H9 (cell line): ENCODE results near the gene DNAJC1. TPM values are rescaled to one million over a fixed set of nuclear protein-coding genes. Genes with fewer than 3 reads are reported as not detected.

ENCODE experiments used
- DNase-seq: peaks from one replicate; pipeline ENCODE4 v3.0.0-alpha.2; 2017
- H2AFZ ChIP-seq: one replicate; pipeline ENCODE4 v1.6.1; 2013; ENCODE audit warnings: mild to moderate bottlenecking, low read length, control low read depth, moderate library complexity
- H2AK5ac ChIP-seq: 2 replicates; pipeline ENCODE4 v1.6.1; 2013; ENCODE audit warnings: low read length, control low read depth, mixed read lengths; ENCODE audit not compliant: insufficient read length
- H2BK120ac ChIP-seq: one replicate; pipeline ENCODE4 v1.6.1; 2013; ENCODE audit warnings: low read depth, mild to moderate bottlenecking, low read length, control low read depth, inconsistent platforms; ENCODE audit not compliant: poor library complexity, severe bottlenecking
- H2BK12ac ChIP-seq: 2 replicates; pipeline ENCODE4 v1.6.1; 2013; ENCODE audit warnings: low read length, control low read depth, mixed read lengths, low read depth; ENCODE audit not compliant: insufficient read length
- H2BK15ac ChIP-seq: 2 replicates; pipeline ENCODE4 v1.6.1; 2013; ENCODE audit warnings: low read depth, low read length, control low read depth
- H2BK20ac ChIP-seq: one replicate; pipeline ENCODE4 v1.6.1; 2013; ENCODE audit warnings: low read depth, mild to moderate bottlenecking, low read length, control low read depth, inconsistent platforms; ENCODE audit not compliant: poor library complexity, severe bottlenecking
- H2BK5ac ChIP-seq: 2 replicates; pipeline ENCODE4 v1.6.1; 2013; ENCODE audit warnings: low read length, control low read depth, mixed read lengths; ENCODE audit not compliant: insufficient read length
- H3K14ac ChIP-seq: 2 replicates; pipeline ENCODE4 v1.6.1; 2013; ENCODE audit warnings: low read length, control low read depth; ENCODE audit not compliant: insufficient read depth
- H3K18ac ChIP-seq: 2 replicates; pipeline ENCODE4 v1.6.1; 2013; ENCODE audit warnings: low read depth, mild to moderate bottlenecking, mixed read lengths, low read length, control low read depth; ENCODE audit not compliant: insufficient read length
- H3K23ac ChIP-seq: 2 replicates; pipeline ENCODE4 v1.6.1; 2013; ENCODE audit warnings: low read length, control low read depth, mixed read lengths, low read depth; ENCODE audit not compliant: insufficient read length
- H3K23me2 ChIP-seq: 2 replicates; pipeline ENCODE4 v1.6.1; 2013; ENCODE audit warnings: low read depth, mild to moderate bottlenecking, mixed read lengths, low read length, control low read depth; ENCODE audit not compliant: insufficient read length, poor library complexity, severe bottlenecking
- H3K27ac ChIP-seq: 2 replicates; pipeline ENCODE4 v1.5.1; 2013; ENCODE audit warnings: low read length, control low read depth, mixed read lengths, low read depth; ENCODE audit not compliant: insufficient read length
- H3K27me3 ChIP-seq: 2 replicates; pipeline ENCODE4 v1.6.1; 2013; ENCODE audit warnings: low read length, control low read depth, inconsistent platforms; ENCODE audit not compliant: insufficient read depth
- H3K4ac ChIP-seq: 2 replicates; pipeline ENCODE4 v1.6.1; 2013; ENCODE audit warnings: low read depth, mild to moderate bottlenecking, control low read depth, inconsistent platforms, low read length, moderate library complexity
- H3K4me1 ChIP-seq: 2 replicates; pipeline ENCODE4 v1.6.1; 2013; ENCODE audit warnings: low read length, control low read depth, inconsistent platforms; ENCODE audit not compliant: insufficient read depth
- H3K4me2 ChIP-seq: 2 replicates; pipeline ENCODE4 v1.6.1; 2013; ENCODE audit warnings: low read length, control low read depth, mixed read lengths; ENCODE audit not compliant: insufficient read length, insufficient read depth
- H3K56ac ChIP-seq: 2 replicates; pipeline ENCODE4 v1.6.1; 2013; ENCODE audit warnings: low read depth, mild to moderate bottlenecking, mixed read lengths, low read length, control low read depth; ENCODE audit not compliant: insufficient read length
- H3K79me1 ChIP-seq: 2 replicates; pipeline ENCODE4 v1.6.1; 2013; ENCODE audit warnings: low read depth, mild to moderate bottlenecking, moderate library complexity, low read length, control low read depth, inconsistent platforms; ENCODE audit not compliant: insufficient read depth, poor library complexity, severe bottlenecking
- H3K79me2 ChIP-seq: 2 replicates; pipeline ENCODE4 v1.6.1; 2013; ENCODE audit warnings: low read length, control low read depth, inconsistent platforms; ENCODE audit not compliant: insufficient read depth
- H3K9ac ChIP-seq: 2 replicates; pipeline ENCODE4 v1.6.1; 2013; ENCODE audit warnings: low read length, control low read depth, mixed read lengths; ENCODE audit not compliant: insufficient read length; ENCODE audit errors: extremely low read depth
- H3K9me3 ChIP-seq: one replicate; pipeline ENCODE4 v1.6.1; 2013; ENCODE audit warnings: low read depth, low read length, inconsistent platforms; ENCODE audit not compliant: control insufficient read depth
- H3T11ph ChIP-seq: one replicate; pipeline ENCODE4 v1.6.1; 2013; ENCODE audit warnings: mild to moderate bottlenecking, low read length, control low read depth, inconsistent platforms
- H4K20me1 ChIP-seq: one replicate; pipeline ENCODE4 v1.6.1; 2013; ENCODE audit not compliant: control insufficient read depth, insufficient read length, insufficient read depth
- H4K5ac ChIP-seq: 2 replicates; pipeline ENCODE4 v1.6.1; 2013; ENCODE audit warnings: low read depth, mild to moderate bottlenecking, mixed read lengths, low read length, control low read depth; ENCODE audit not compliant: insufficient read length
- H4K8ac ChIP-seq: replicated peaks from 2 replicates; pipeline ENCODE4 v1.6.1; 2013; ENCODE audit warnings: low read length, control low read depth, mixed read lengths, low read depth; ENCODE audit not compliant: insufficient read length
- H4K91ac ChIP-seq: 2 replicates; pipeline ENCODE4 v1.6.1; 2013; ENCODE audit warnings: low read depth, mild to moderate bottlenecking, moderate library complexity, mixed read lengths, low read length, control low read depth; ENCODE audit not compliant: insufficient read length
- H3K27ac Mint-ChIP-seq, 3 experiments: 2 replicates in 2 of 3; 3 replicates in 1 of 3; pipeline ENCODE4 v1.8.0; 2020 to 2021; ENCODE audit warnings: mixed read lengths in 3 of 3, mild to moderate bottlenecking in 1 of 3, moderate library complexity in 1 of 3
- H3K27me3 Mint-ChIP-seq: 2 replicates; pipeline ENCODE4 v1.8.0; 2021; ENCODE audit warnings: low read depth, mild to moderate bottlenecking, moderate library complexity, mixed read lengths
- H3K36me3 Mint-ChIP-seq, 3 experiments: 2 replicates in 2 of 3; 3 replicates in 1 of 3; pipeline ENCODE4 v1.8.0; 2020 to 2021; ENCODE audit warnings: low read depth in 3 of 3, mixed read lengths in 3 of 3; ENCODE audit not compliant: insufficient read depth in 1 of 3
- H3K4me1 Mint-ChIP-seq, 2 experiments: 2 replicates each; pipeline ENCODE4 v1.8.0; 2020; ENCODE audit warnings: mixed read lengths in 2 of 2
- H3K4me3 Mint-ChIP-seq, 2 experiments: 2 replicates in 1 of 2; 3 replicates in 1 of 2; pipeline ENCODE4 v1.8.0; 2020 to 2021; ENCODE audit warnings: mild to moderate bottlenecking in 2 of 2, mixed read lengths in 2 of 2, moderate library complexity in 1 of 2
- H3K9me3 Mint-ChIP-seq, 2 experiments: 2 replicates in 1 of 2; 3 replicates in 1 of 2; pipeline ENCODE4 v1.8.0; 2020; ENCODE audit warnings: mild to moderate bottlenecking in 2 of 2, mixed read lengths in 2 of 2, moderate library complexity in 1 of 2
- CTCF ChIP-seq: fragments of 200-600 bp; sonication (generic); conservative IDR thresholded peaks from 3 replicates; pipeline ENCODE4 v1.8.0; 2021; ENCODE audit warnings: antibody characterized with exemption, mild to moderate bottlenecking
- WGBS: extraction: QIAGEN DNeasy Blood & Tissue Kit; methylation state at CpG from one replicate; pipeline ENCODE4 v1.1.7; 2013; ENCODE audit warnings: missing lambda C conversion rate, low lambda C conversion rate, mixed read lengths; ENCODE audit not compliant: insufficient read length; ENCODE audit errors: extremely low coverage; 5-methylcytosine and 5-hydroxymethylcytosine counted together
- total RNA-seq: library from RNA; stranded (reverse); gene quantifications from 2 replicates; pipeline ENCODE4 v1.2.1, GENCODE V29; 2021

The DNAJC1 gene
- total RNA-seq, 1 experiment from 2014 or later, result 11.2 TPM

DNA sequence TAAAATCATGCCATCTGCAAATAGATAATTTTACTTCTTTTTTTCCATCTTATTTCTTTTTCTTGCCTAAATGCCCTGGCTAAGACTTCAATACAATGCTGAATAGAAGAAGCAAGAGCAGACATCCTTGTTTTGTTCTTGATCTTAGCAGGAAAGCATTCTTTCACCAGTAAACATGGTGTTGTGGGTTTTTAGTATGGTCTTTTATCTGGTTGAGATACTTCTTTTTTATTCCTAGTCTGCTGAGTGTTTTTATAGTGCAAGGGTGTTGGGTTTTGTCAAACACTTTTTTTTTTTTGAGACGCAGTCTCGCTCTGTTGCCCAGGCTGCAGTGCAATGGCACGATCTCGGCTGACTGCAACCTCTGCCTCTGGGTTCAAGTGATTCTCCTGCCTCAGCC is 232.3 kb downstream of the DNAJC1 start:
- no peak overlapping the region for H2BK120ac ChIP-seq
- no peaks in the 10 kb centered on the region for H3K79me2 ChIP-seq
- no peak for DNase-seq
- Mint-ChIP-seq H3K4me1 (no peaks in the 10 kb centered on the region), H3K9me3 (peaks cover 0 to 2% of the 10 kb centered on the region in 2 experiments; a peak in 1 of 5 replicates), H3K27ac (no peak overlapping the region), H3K36me3 (peaks cover 0 to 11% (median 2%) of the 10 kb centered on the region in 3 experiments; a peak in 4 of 7 replicates), H3K4me3 (no peak overlapping the region), H3K27me3 (no peaks in the 10 kb centered on the region)
- H3K79me1 ChIP-seq, result no peaks in the 10 kb centered on the region
- no peaks in the 10 kb centered on the region for H3K23me2 ChIP-seq
- H3K9me3 ChIP-seq, result no peaks in the 10 kb centered on the region
- no peaks in the 10 kb centered on the region for H3K27me3 ChIP-seq
- H3K56ac ChIP-seq, result no peak overlapping the region
- H2BK20ac ChIP-seq, result no peak overlapping the region
- no peak overlapping the region for H2BK12ac ChIP-seq
- no peaks in the 10 kb centered on the region for H3K4me1 ChIP-seq
- H4K20me1 ChIP-seq, result no peaks in the 10 kb centered on the region
- H2AFZ ChIP-seq, result no peak overlapping the region
- no peak overlapping the region for H2BK5ac ChIP-seq
- no peak overlapping the region for H4K91ac ChIP-seq
- H4K8ac ChIP-seq, result no peak overlapping the region
- no peak overlapping the region for H3K4me2 ChIP-seq
- H4K5ac ChIP-seq, result no peak overlapping the region
- H2BK15ac ChIP-seq, result no peak overlapping the region
- H3K18ac ChIP-seq, result no peak overlapping the region
- H2AK5ac ChIP-seq, result no peak overlapping the region
- H3T11ph ChIP-seq, result no peak overlapping the region
- no CpG with 5 or more reads among the region's 4 CpGs for WGBS
- no peak overlapping the region for H3K27ac ChIP-seq
- no peak overlapping the region for H3K4ac ChIP-seq
- H3K23ac ChIP-seq, result no peak overlapping the region
- no peak overlapping the region for H3K14ac ChIP-seq
- no peak for TF ChIP-seq CTCF
- no peak overlapping the region for H3K9ac ChIP-seq
